ENCODE results near the gene GPRC5C. TPM values are rescaled to one million over a fixed set of nuclear protein-coding genes. Genes with fewer than 3 reads are reported as not detected.

The GPRC5C gene
- total RNA-seq, 1 donor from 2014 or later, result 8.6 TPM

GRCh38 chr17:74432766-74433391, 991 bp downstream of the GPRC5C start:
- DNase-seq (ENCODE audit: extremely low read depth, low read depth, low spot score), result no peak

GRCh38 chr17:74433421-74434121, 1.7 kb downstream of the GPRC5C start:
- no peak for DNase-seq (ENCODE audit: extremely low read depth, low read depth, low spot score)

- DNase-seq (ENCODE audit: extremely low read depth, low read depth, low spot score), result no peak
These were observed 4.0 kb downstream of the GPRC5C start for GRCh38 chr17:74435775-74436359.

GRCh38 chr17:74437702-74438101, 5.8 kb downstream of the GPRC5C start:
- DNase-seq (ENCODE audit: extremely low read depth, low read depth, low spot score), result no peak

- DNase-seq (ENCODE audit: extremely low read depth, low read depth, low spot score), result no peak
These were observed 8.0 kb downstream of the GPRC5C start for GRCh38 chr17:74439691-74440567.

- DNase-seq (ENCODE audit: extremely low read depth, low read depth, low spot score), result no peak
These were observed 9.6 kb downstream of the GPRC5C start for GRCh38 chr17:74441537-74441936.

GRCh38 chr17:74442291-74442669, 10.4 kb downstream of the GPRC5C start:
- no peak for DNase-seq (ENCODE audit: extremely low read depth, low read depth, low spot score)

GRCh38 chr17:74442670-74443515, 11.0 kb downstream of the GPRC5C start:
- no peak for DNase-seq (ENCODE audit: extremely low read depth, low read depth, low spot score)

- DNase-seq (ENCODE audit: extremely low read depth, low read depth, low spot score), result no peak
These were observed 11.8 kb downstream of the GPRC5C start for GRCh38 chr17:74443516-74444296.

- no peak for DNase-seq (ENCODE audit: extremely low read depth, low read depth, low spot score)
These were observed 12.5 kb downstream of the GPRC5C start for GRCh38 chr17:74444406-74444805.

- DNase-seq (ENCODE audit: extremely low read depth, low read depth, low spot score), result no peak
These were observed 13.3 kb downstream of the GPRC5C start for GRCh38 chr17:74445158-74445557.

GRCh38 chr17:74446551-74447500, 14.9 kb downstream of the GPRC5C start:
- no peak for DNase-seq (ENCODE audit: extremely low read depth, low read depth, low spot score)

- no peak for DNase-seq (ENCODE audit: extremely low read depth, low read depth, low spot score)
These were observed 15.8 kb downstream of the GPRC5C start for GRCh38 chr17:74447628-74448159.

GRCh38 chr17:74448756-74449155, 16.9 kb downstream of the GPRC5C start:
- DNase-seq (ENCODE audit: extremely low read depth, low read depth, low spot score), result no peak

- DNase-seq (ENCODE audit: extremely low read depth, low read depth, low spot score), result no peak
These were observed 17.4 kb downstream of the GPRC5C start for GRCh38 chr17:74449306-74449705.

- no peak for DNase-seq (ENCODE audit: extremely low read depth, low read depth, low spot score)
These were observed 17.9 kb downstream of the GPRC5C start for GRCh38 chr17:74449773-74450172.

GRCh38 chr17:74450231-74450630, 18.3 kb downstream of the GPRC5C start:
- DNase-seq (ENCODE audit: extremely low read depth, low read depth, low spot score), result no peak

GRCh38 chr17:74450925-74451403, 19.1 kb downstream of the GPRC5C start:
- DNase-seq (ENCODE audit: extremely low read depth, low read depth, low spot score), result no peak

All from glomerular endothelial cell (primary cell).